Lung (tissue), 12 donors: ENCODE results near the gene NLRP1. TPM values are rescaled to one million over a fixed set of nuclear protein-coding genes. Genes with fewer than 3 reads are reported as not detected.
A peak's percentile ranks its signal among the peaks of the same experiment; 100 is the strongest.

Source experiments
- ATAC-seq: fragments of 200-7000 bp; cut with Tn5 transposase; one replicate; pipeline ENCODE4 v1.9.1; 2020; ENCODE audit warnings: moderate number of reproducible peaks; ENCODE audit not compliant: insufficient read depth, low FRiP score
- DNase-seq, 3 donors: peaks; one replicate each; pipeline ENCODE4 v3.0.0-alpha.2; 2013 to 2017
- H3K27ac ChIP-seq, 2 donors: one replicate each; pipeline ENCODE4 v1.5.1; 2013; ENCODE audit warnings: mild to moderate bottlenecking in 2 of 2, moderate library complexity in 2 of 2, control low read depth in 1 of 2, inconsistent platforms in 1 of 2, low read depth in 1 of 2, low read length in 1 of 2
- H3K27me3 ChIP-seq, 3 donors: one replicate each; pipeline ENCODE4 v1.5.1; 2013; ENCODE audit warnings: low read length in 2 of 3; ENCODE audit not compliant: control insufficient read depth in 3 of 3, insufficient read depth in 3 of 3
- H3K36me3 ChIP-seq, 4 donors: one replicate each; pipeline ENCODE4 v1.5.1; 2013; ENCODE audit warnings: low read length in 4 of 4, mild to moderate bottlenecking in 1 of 4, moderate library complexity in 1 of 4; ENCODE audit not compliant: control insufficient read depth in 4 of 4, insufficient read depth in 4 of 4
- H3K4me1 ChIP-seq, 5 donors: one replicate each; pipeline ENCODE4 v1.5.1; 2013; ENCODE audit warnings: low read length in 5 of 5, mild to moderate bottlenecking in 2 of 5, moderate library complexity in 1 of 5; ENCODE audit not compliant: control insufficient read depth in 5 of 5, insufficient read depth in 5 of 5
- H3K4me3 ChIP-seq: one replicate; pipeline ENCODE4 v1.5.1; 2013; ENCODE audit warnings: mild to moderate bottlenecking, control low read depth, moderate library complexity
- H3K9ac ChIP-seq, 2 donors: one replicate each; pipeline ENCODE4 v1.5.1; 2013; ENCODE audit warnings: low read length in 2 of 2, control low read depth in 1 of 2; ENCODE audit not compliant: insufficient read depth in 1 of 2
- H3K9me3 ChIP-seq, 4 donors: one replicate each; pipeline ENCODE4 v1.5.1; 2013; ENCODE audit warnings: low read length in 3 of 4, mild to moderate bottlenecking in 1 of 4, moderate library complexity in 1 of 4; ENCODE audit not compliant: control insufficient read depth in 4 of 4, insufficient read depth in 3 of 4
- WGBS, 2 donors: extraction: QIAGEN DNeasy Blood & Tissue Kit; methylation state at CpG; one replicate each; pipeline ENCODE4 v1.1.7; 2013; 5-methylcytosine and 5-hydroxymethylcytosine counted together
- polyA plus RNA-seq, 2 donors: library from polyadenylated mRNA; stranded (reverse); fragments of 200-250 nt; gene quantifications; one replicate each; pipeline ENCODE4 v1.2.1, GENCODE V29; 2013
- total RNA-seq, 2 donors: library from RNA; depleted of rRNA in 1 of 2; stranded (reverse); fragments of >200 nt in 1 of 2; gene quantifications; one replicate each; pipeline ENCODE4 v1.2.1, GENCODE V29; 2014 to 2021
- TF ChIP-seq, protein P1 (sequence below): IDR thresholded peaks from 2 replicates; pipeline ENCODE4 v1.5.1; 2012; ENCODE audit warnings: mild to moderate bottlenecking; ENCODE audit errors: control extremely low read depth, extremely low read depth
- donor health status: control.
- donor health status: control.
- donor health status: Bipolar disorder and iron deficiency.
- donor health status: healthy.
- donor health status: DM: yes; HTN: yes; CAD: no.

Gene NLRP1
- total and polyA plus RNA-seq, 4 donors, result 14.5 to 33.1 (median 25.2) TPM

DNA sequence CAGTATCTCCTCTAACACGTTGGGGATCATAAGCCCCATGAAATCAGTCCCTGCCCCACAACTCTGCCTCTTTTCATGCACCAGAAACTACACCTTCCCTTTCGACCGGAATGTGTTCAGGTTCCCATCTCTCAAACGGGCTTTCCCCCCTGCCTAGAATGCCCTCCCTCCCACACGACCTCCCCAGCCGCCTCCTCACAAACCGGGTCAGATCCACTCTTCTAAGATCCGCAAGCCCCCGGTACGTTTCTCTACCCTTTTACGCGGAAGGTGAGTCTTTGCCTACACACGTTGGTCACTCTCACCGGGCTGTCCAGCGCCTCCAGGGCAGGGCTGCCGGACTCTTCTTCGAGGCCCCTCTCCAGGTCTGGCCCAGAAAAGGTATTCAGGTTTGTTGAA lies 116.2 kb downstream of the NLRP1 start:
- H3K9me3 ChIP-seq, result no peaks in the 10 kb centered on the region

DNA sequence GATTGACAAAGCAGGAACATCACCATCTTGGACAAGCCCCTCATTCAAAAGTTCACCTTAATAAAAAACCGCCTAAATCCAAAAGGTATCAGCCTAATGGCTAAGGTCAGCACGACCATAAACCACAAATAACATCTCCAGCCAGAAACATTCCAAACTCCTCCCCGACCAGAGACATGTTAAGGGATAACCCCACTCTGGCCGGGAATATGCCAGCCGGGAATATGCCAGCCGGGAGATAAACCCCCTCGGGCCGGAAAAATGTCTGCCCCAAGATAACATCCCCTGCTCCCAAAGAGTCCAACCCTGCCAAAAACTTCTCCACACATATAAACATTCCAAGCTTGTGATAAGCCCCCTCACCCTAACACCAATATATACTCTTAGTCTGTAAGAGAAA lies 116.9 kb downstream of the NLRP1 start:
- no peaks in the 10 kb centered on the region for H3K9me3 ChIP-seq
- no peak overlapping the region for H3K4me3 ChIP-seq
- TF ChIP-seq, protein P1, sequence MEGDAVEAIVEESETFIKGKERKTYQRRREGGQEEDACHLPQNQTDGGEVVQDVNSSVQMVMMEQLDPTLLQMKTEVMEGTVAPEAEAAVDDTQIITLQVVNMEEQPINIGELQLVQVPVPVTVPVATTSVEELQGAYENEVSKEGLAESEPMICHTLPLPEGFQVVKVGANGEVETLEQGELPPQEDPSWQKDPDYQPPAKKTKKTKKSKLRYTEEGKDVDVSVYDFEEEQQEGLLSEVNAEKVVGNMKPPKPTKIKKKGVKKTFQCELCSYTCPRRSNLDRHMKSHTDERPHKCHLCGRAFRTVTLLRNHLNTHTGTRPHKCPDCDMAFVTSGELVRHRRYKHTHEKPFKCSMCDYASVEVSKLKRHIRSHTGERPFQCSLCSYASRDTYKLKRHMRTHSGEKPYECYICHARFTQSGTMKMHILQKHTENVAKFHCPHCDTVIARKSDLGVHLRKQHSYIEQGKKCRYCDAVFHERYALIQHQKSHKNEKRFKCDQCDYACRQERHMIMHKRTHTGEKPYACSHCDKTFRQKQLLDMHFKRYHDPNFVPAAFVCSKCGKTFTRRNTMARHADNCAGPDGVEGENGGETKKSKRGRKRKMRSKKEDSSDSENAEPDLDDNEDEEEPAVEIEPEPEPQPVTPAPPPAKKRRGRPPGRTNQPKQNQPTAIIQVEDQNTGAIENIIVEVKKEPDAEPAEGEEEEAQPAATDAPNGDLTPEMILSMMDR, result no peak
- peak in 1 of 3 donors; percentile 1 for DNase-seq
- peaks cover 0 to 10% (median 4%) of the 10 kb centered on the region in 5 donors for H3K4me1 ChIP-seq
- 12 to 23% methylated on average over 8 of the region's 8 CpGs for WGBS, 2 donors
- no peak for ATAC-seq
- H3K27ac ChIP-seq, result no peak overlapping the region
- H3K36me3 ChIP-seq, result peaks cover 0 to 6% (median 1%) of the 10 kb centered on the region in 4 donors
- no peaks in the 10 kb centered on the region for H3K27me3 ChIP-seq
- peak overlapping the region; percentile 1 to 69 for H3K9ac ChIP-seq

More for the DNA sequence above, 116.2 kb downstream of the NLRP1 start:
- Histone ChIP-seq H3K4me1 (peaks cover 0 to 10% (median 4%) of the 10 kb centered on the region in 5 donors), H3K4me3 (peak overlapping the region; percentile 92), H3K27me3 (no peaks in the 10 kb centered on the region), H3K36me3 (peaks cover 0 to 7% (median 2%) of the 10 kb centered on the region in 4 donors), H3K27ac (peak overlapping the region in 1 of 2 donors; percentile 91), H3K9ac (peak overlapping the region; percentile 1 to 69)
- DNase-seq, result peak in 1 of 3 donors; percentile 3
- 0% methylated on average over 17 of the region's 17 CpGs for WGBS, 2 donors
- TF ChIP-seq, protein P1, result no peak
- ATAC-seq, result no peak

DNA sequence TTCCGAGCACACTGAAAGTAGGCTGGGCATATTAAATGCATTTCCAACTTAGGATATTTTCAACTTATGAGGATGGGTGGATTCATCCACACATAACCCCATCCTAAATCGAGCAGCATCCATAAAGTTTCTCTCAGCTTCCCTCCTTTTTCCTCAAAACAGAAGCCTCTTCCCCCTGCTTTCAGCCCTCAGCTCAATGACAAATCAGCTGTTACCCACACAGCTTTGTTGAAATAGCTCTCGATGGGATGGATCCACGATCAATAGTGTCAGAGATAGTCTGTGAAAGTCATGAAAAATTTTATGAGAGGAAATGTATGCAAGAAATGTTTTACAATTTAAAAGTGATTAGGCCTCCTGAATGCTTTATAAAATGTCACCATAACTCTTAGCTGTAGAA lies 118.0 kb downstream of the NLRP1 start:
- peaks cover 0 to 2% (median under 1%) of the 10 kb centered on the region in 4 donors for H3K36me3 ChIP-seq
- TF ChIP-seq, protein P1, result no peak
- no peak overlapping the region for H3K27ac ChIP-seq
- H3K4me3 ChIP-seq, result no peak overlapping the region
- peaks cover 0 to 10% (median 4%) of the 10 kb centered on the region in 5 donors for H3K4me1 ChIP-seq
- 93 to 96% methylated on average over 4 of the region's 4 CpGs for WGBS, 2 donors
- DNase-seq (no peak), ATAC-seq (no peak)
- H3K27me3 ChIP-seq, result no peaks in the 10 kb centered on the region
- no peaks in the 10 kb centered on the region for H3K9me3 ChIP-seq
- no peak overlapping the region for H3K9ac ChIP-seq
